Prostate gland (tissue), 2 donors: ENCODE results near the gene TSEN54.

ENCODE experiments used
- CTCF ChIP-seq, 4 experiments: fragments of 200-600 bp in 2 of 4; fragments of 450-650 bp in 2 of 4; sonication (generic) in 2 of 4; IDR thresholded peaks; 1 replicate in 3 of 4; 2 replicates in 1 of 4; pipeline ENCODE4 v1.5.1; 2016 to 2019; ENCODE audit warnings: antibody characterized with exemption in 4 of 4, mild to moderate bottlenecking in 2 of 4, moderate library complexity in 2 of 4
- POLR2AphosphoS5 ChIP-seq: sonication (generic); formaldehyde crosslinking; IDR thresholded peaks from one replicate; pipeline ENCODE4 v1.6.1; 2017; ENCODE audit warnings: antibody characterized with exemption

GRCh38 chr17:75530837-75531720, 14.8 kb downstream of the TSEN54 start:
- no peak for TF ChIP-seq CTCF (IDR thresholded peaks at IDR 0.05)
- no peak for TF ChIP-seq POLR2AphosphoS5
